CD4-positive, alpha-beta T cell (primary cell): ENCODE results near the gene CACNA2D3. TPM values are rescaled to one million over a fixed set of nuclear protein-coding genes. Genes with fewer than 3 reads are reported as not detected.

Source experiments
- ATAC-seq: fragments of 200-7000 bp; cut with Tn5 transposase; one replicate; pipeline ENCODE4 v1.10.0; 2022; ENCODE audit warnings: mild to moderate bottlenecking; ENCODE audit not compliant: poor library complexity
- CTCF ChIA-PET: fragments of 350-600 bp; sonication (Branson Sonifier 250); formaldehyde crosslinking; loops from one replicate; lab custom pipeline; 2021; ENCODE audit warnings: antibody characterized with exemption, inconsistent platforms; lab: Charles Lee
- POLR2A ChIA-PET: fragments of 350-600 bp; sonication (Branson Sonifier 250); formaldehyde crosslinking; loops from one replicate; lab custom pipeline; 2021; ENCODE audit warnings: antibody characterized with exemption, inconsistent platforms; lab: Charles Lee
- DNase-seq, 14 experiments: peaks; one replicate each; pipeline ENCODE4 v3.0.0-alpha.2; 2013 to 2020; ENCODE audit warnings: mixed read lengths in 2 of 14
- H3K27ac ChIP-seq, 2 donors: one replicate each; pipeline versions ENCODE4 v1.5.1 to v1.7.0; 2013; ENCODE audit warnings: low read length in 2 of 2, low read depth in 1 of 2, mild to moderate bottlenecking in 1 of 2
- H3K27me3 ChIP-seq, 2 experiments: 1 replicate in 1 of 2; 2 replicates in 1 of 2; pipeline versions ENCODE4 v1.6.1 to v1.7.0; 2013; ENCODE audit warnings: low read length in 2 of 2, control low read depth in 1 of 2, mild to moderate bottlenecking in 1 of 2, moderate library complexity in 1 of 2; ENCODE audit not compliant: insufficient read depth in 2 of 2, control insufficient read depth in 1 of 2
- H3K36me3 ChIP-seq: one replicate; pipeline ENCODE4 v1.6.1; 2013; ENCODE audit warnings: low read length, control low read depth; ENCODE audit not compliant: insufficient read depth
- H3K4me1 ChIP-seq: one replicate; pipeline ENCODE4 v1.6.1; 2013; ENCODE audit warnings: low read length, control low read depth; ENCODE audit not compliant: insufficient read depth
- H3K4me3 ChIP-seq: one replicate; pipeline ENCODE4 v1.5.1; 2013; ENCODE audit warnings: mild to moderate bottlenecking, low read length, moderate library complexity
- H3K9me3 ChIP-seq, 2 experiments: 1 replicate in 1 of 2; 2 replicates in 1 of 2; pipeline versions ENCODE4 v1.6.1 to v1.7.0; 2013; ENCODE audit warnings: low read length in 2 of 2, mild to moderate bottlenecking in 2 of 2, control low read depth in 1 of 2, moderate library complexity in 1 of 2; ENCODE audit not compliant: control insufficient read depth in 1 of 2, insufficient read depth in 1 of 2
- H3K27ac Mint-ChIP-seq: one replicate; pipeline ENCODE4 v1.8.0; 2020; ENCODE audit warnings: mixed read lengths
- H3K27me3 Mint-ChIP-seq: one replicate; pipeline ENCODE4 v1.8.0; 2021; ENCODE audit warnings: mixed read lengths
- H3K36me3 Mint-ChIP-seq: one replicate; pipeline ENCODE4 v1.8.0; 2021; ENCODE audit warnings: low read depth, mixed read lengths
- H3K4me1 Mint-ChIP-seq: one replicate; pipeline ENCODE4 v1.8.0; 2021; ENCODE audit warnings: low read depth, mixed read lengths
- H3K4me3 Mint-ChIP-seq: one replicate; pipeline ENCODE4 v1.8.0; 2020; ENCODE audit warnings: mild to moderate bottlenecking, mixed read lengths
- H3K9me3 Mint-ChIP-seq: one replicate; pipeline ENCODE4 v1.8.0; 2020; ENCODE audit warnings: mixed read lengths
- CTCF ChIP-seq: fragments of 200-600 bp; IDR thresholded peaks from one replicate; pipeline ENCODE4 v1.8.0; 2022; ENCODE audit warnings: antibody characterized with exemption, mild to moderate bottlenecking
- intact Hi-C, 2 experiments: fragments of 100-400 bp; cut with DNase I in 1 of 2; cut with micrococcal nuclease in 1 of 2; formaldehyde crosslinking; loops; one replicate each; pipeline versions ENCODE4 v1.15.1 to v1.9.0; 2023 to 2025; cut with DNase I, micrococcal nuclease
- total RNA-seq, 174 experiments: library from RNA in 2 of 174; stranded (reverse) in 2 of 174; gene quantifications; one replicate each; pipeline ENCODE4 v1.2.3 and lab custom pipeline; 2021 to 2026

Gene CACNA2D3
- total RNA-seq, 2 experiments from 2014 or later: 0.08 TPM; not detected in 1

DNA sequence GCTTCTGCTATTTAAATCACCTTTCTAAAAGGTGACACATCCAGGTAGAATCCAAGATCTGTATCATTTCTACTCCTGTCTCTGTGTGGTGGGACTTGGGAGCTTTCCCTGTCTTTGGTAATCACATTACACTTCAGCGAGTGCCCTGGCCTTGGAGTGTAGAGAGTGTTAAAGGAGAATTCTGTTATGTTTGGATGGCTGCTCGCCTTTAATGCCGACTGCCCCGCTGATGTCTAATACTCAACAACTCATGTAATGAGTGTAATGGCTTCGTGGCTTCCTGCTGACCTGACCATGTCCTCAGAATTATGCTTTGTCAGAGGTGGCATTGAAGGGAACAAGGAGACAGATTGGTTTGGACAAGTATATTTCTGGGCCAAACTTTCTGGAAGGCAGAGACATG is 871.8 kb downstream of the CACNA2D3 start:
- no peak for TF ChIP-seq CTCF
- no peak overlapping the region for H3K4me3 Mint-ChIP-seq
- H3K27ac Mint-ChIP-seq: no peak overlapping the region
- H3K36me3 ChIP-seq: no peaks in the 10 kb centered on the region
- H3K4me1 Mint-ChIP-seq: no peaks in the 10 kb centered on the region
- peaks cover 0 to 5% of the 10 kb centered on the region in 2 experiments for H3K9me3 ChIP-seq
- H3K4me1 ChIP-seq: no peaks in the 10 kb centered on the region
- no peaks in the 10 kb centered on the region for H3K9me3 Mint-ChIP-seq
- H3K27ac ChIP-seq: no peak overlapping the region
- no peaks in the 10 kb centered on the region for H3K36me3 Mint-ChIP-seq
- intact Hi-C loops: no loop called here
- no peak overlapping the region for H3K4me3 ChIP-seq
- no peak for DNase-seq
- H3K27me3 ChIP-seq: no peaks in the 10 kb centered on the region
- POLR2A ChIA-PET: no interaction called here
- CTCF ChIA-PET: no interaction called here
- H3K27me3 Mint-ChIP-seq: no peaks in the 10 kb centered on the region
- no peak for ATAC-seq

DNA sequence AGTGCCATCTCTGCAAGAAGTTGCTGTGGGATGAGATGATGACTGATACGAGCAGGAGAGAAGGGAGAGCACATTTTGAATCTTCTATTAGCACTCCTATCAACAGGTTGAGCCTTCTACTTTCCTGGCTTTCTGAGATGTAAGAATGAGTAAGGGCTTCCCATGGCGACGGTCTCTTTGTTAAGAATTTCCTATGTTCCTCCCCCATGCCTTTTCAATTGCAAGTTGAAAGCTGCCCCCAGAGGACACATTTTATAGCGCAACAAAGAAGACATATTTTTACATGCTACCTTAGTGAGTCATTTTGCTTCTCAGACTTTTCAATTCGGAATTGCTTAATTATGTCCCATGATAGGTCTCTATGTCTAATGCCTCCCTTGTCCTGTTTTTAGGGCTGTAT is 876.8 kb downstream of the CACNA2D3 start:
- POLR2A ChIA-PET: no interaction called here
- DNase-seq: peak in 2 of 14 experiments; percentile 11 to 18
- no peaks in the 10 kb centered on the region for H3K4me1 Mint-ChIP-seq
- CTCF ChIA-PET: no interaction called here
- no peaks in the 10 kb centered on the region for H3K27me3 Mint-ChIP-seq
- H3K9me3 Mint-ChIP-seq: no peaks in the 10 kb centered on the region
- no peak overlapping the region for H3K4me3 ChIP-seq
- no peak overlapping the region for H3K27ac ChIP-seq
- H3K27me3 ChIP-seq: no peaks in the 10 kb centered on the region
- H3K4me3 Mint-ChIP-seq: no peak overlapping the region
- intact Hi-C loops: no loop called here
- H3K9me3 ChIP-seq: peaks cover 0 to 10% of the 10 kb centered on the region in 2 experiments
- no peak for ATAC-seq
- TF ChIP-seq CTCF: no peak
- no peaks in the 10 kb centered on the region for H3K36me3 Mint-ChIP-seq
- H3K27ac Mint-ChIP-seq: no peak overlapping the region
- H3K36me3 ChIP-seq: no peaks in the 10 kb centered on the region
- H3K4me1 ChIP-seq: no peaks in the 10 kb centered on the region

DNA sequence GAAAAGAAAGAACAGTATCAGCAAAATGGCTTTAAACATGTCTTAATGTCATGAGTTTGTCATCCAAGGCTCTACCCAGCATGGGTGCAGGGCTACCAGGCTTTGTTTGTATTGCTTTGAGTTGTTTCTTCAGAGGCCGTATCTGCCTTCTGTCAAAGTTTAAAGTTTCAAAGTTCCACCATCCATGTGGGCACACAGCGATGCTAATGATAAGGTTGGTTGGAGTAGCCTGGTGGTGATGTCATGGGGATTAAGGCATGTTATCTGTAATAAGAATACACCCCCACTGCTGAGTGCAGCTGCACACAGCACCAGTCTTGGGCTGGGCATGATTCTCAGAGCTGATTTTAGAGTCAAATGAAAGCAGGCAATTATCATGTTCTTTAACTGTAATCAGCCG is 877.5 kb downstream of the CACNA2D3 start:
- Histone ChIP-seq H3K27me3 (no peaks in the 10 kb centered on the region), H3K4me3 (no peak overlapping the region), H3K9me3 (peaks cover 0 to 10% of the 10 kb centered on the region in 2 experiments), H3K4me1 (no peaks in the 10 kb centered on the region), H3K36me3 (no peaks in the 10 kb centered on the region), H3K27ac (no peak overlapping the region)
- TF ChIP-seq CTCF: no peak
- no peak overlapping the region for H3K4me3 Mint-ChIP-seq
- ChIA-PET POLR2A (no interaction called here), CTCF (no interaction called here)
- H3K27ac Mint-ChIP-seq: no peak overlapping the region
- H3K9me3 Mint-ChIP-seq: no peaks in the 10 kb centered on the region
- no peaks in the 10 kb centered on the region for H3K36me3 Mint-ChIP-seq
- H3K27me3 Mint-ChIP-seq: no peaks in the 10 kb centered on the region
- no peak for DNase-seq
- intact Hi-C loops: no loop called here
- H3K4me1 Mint-ChIP-seq: no peaks in the 10 kb centered on the region
- no peak for ATAC-seq
